Neural cell (in vitro differentiated cells): Measurements from ENCODE around the gene RTL9. TPM values are rescaled to one million over a fixed set of nuclear protein-coding genes. Genes with fewer than 3 reads are reported as not detected.

Experiments used
- H2AFZ ChIP-seq: fragments of 200-600, 300-800 bp; sonication (generic), shearing (Covaris generic); 2 replicates; pipeline ENCODE4 v1.6.0; 2014; ENCODE audit warnings: low read depth, mild to moderate bottlenecking, antibody characterized with exemption, low read length, moderate library complexity
- H3F3A ChIP-seq: fragments of 200-600 bp; shearing (Covaris generic); 2 replicates; pipeline ENCODE4 v1.6.1; 2016; ENCODE audit warnings: mild to moderate bottlenecking, moderate library complexity, mixed read lengths, antibody characterized with exemption, low read length; ENCODE audit not compliant: insufficient read depth, poor library complexity, severe bottlenecking
- H3K27ac ChIP-seq: fragments of 200-600, 300-800 bp; sonication (generic), shearing (Covaris generic); 2 replicates; pipeline ENCODE4 v1.5.1; 2014; ENCODE audit warnings: mild to moderate bottlenecking, low read length, moderate library complexity
- H3K27me3 ChIP-seq: fragments of 300-800, 200-600 bp; sonication (generic), shearing (Covaris generic); 2 replicates; pipeline ENCODE4 v1.6.0; 2014; ENCODE audit warnings: mild to moderate bottlenecking, low read depth, low read length, moderate library complexity; ENCODE audit not compliant: insufficient read depth
- H3K36me3 ChIP-seq: fragments of 300-800, 200-600 bp; sonication (generic), shearing (Covaris generic); 2 replicates; pipeline ENCODE4 v1.5.1; 2014; ENCODE audit warnings: mild to moderate bottlenecking, antibody characterized with exemption, low read length, moderate library complexity; ENCODE audit not compliant: insufficient read depth
- H3K4me2 ChIP-seq: fragments of 300-800, 200-600 bp; sonication (generic), shearing (Covaris generic); 2 replicates; pipeline ENCODE4 v1.6.0; 2014; ENCODE audit warnings: mild to moderate bottlenecking, low read length
- H3K4me3 ChIP-seq: fragments of 300-800, 200-600 bp; sonication (generic), shearing (Covaris generic); 2 replicates; pipeline ENCODE4 v1.5.1; 2014; ENCODE audit warnings: mild to moderate bottlenecking, low read length, moderate library complexity
- H3K79me2 ChIP-seq: fragments of 200-600 bp; shearing (Covaris generic); replicated peaks from 2 replicates; pipeline ENCODE4 v1.6.0; 2014; ENCODE audit warnings: mild to moderate bottlenecking, low read length, moderate library complexity; ENCODE audit not compliant: insufficient read depth
- H3K9ac ChIP-seq: fragments of 300-800, 200-600 bp; sonication (generic), shearing (Covaris generic); 2 replicates; pipeline ENCODE4 v1.6.1; 2016; ENCODE audit warnings: mild to moderate bottlenecking, low read length, mixed read lengths
- H3K9me2 ChIP-seq: fragments of 200-600 bp; shearing (Covaris generic); 2 replicates; pipeline ENCODE4 v1.6.1; 2016; ENCODE audit warnings: mild to moderate bottlenecking, low read length, mixed read lengths; ENCODE audit not compliant: insufficient read depth
- H3K9me3 ChIP-seq: fragments of 200-600, 300-800 bp; sonication (generic), shearing (Covaris generic); 2 replicates; pipeline ENCODE4 v1.6.1; 2016; ENCODE audit warnings: mild to moderate bottlenecking, mixed run types, low read length, moderate library complexity, mixed read lengths
- H4K20me1 ChIP-seq: fragments of 200-600 bp; shearing (Covaris generic); 2 replicates; pipeline ENCODE4 v1.6.1; 2016; ENCODE audit warnings: mild to moderate bottlenecking, mixed run types; ENCODE audit not compliant: insufficient read depth
- EP300 ChIP-seq: fragments of 450-650 bp; conservative IDR thresholded peaks from 2 replicates; pipeline ENCODE4 v1.6.1; 2014; ENCODE audit warnings: antibody characterized with exemption, mild to moderate bottlenecking, moderate library complexity; ENCODE audit not compliant: poor library complexity, severe bottlenecking
- EZH2 ChIP-seq: fragments of 200-600, 300-800 bp; shearing (Covaris generic), sonication (generic); IDR thresholded peaks from 2 replicates; pipeline ENCODE4 v1.6.1; 2014; ENCODE audit warnings: antibody characterized with exemption, low read length, borderline replicate concordance, mild to moderate bottlenecking; ENCODE audit not compliant: insufficient read depth, poor library complexity, severe bottlenecking
- MXI1 ChIP-seq: fragments of 450-650 bp; conservative IDR thresholded peaks from 2 replicates; pipeline ENCODE4 v1.6.1; 2014; ENCODE audit warnings: antibody characterized with exemption, mild to moderate bottlenecking; ENCODE audit not compliant: poor library complexity, severe bottlenecking
- POLR2AphosphoS5 ChIP-seq: IDR thresholded peaks from 2 replicates; pipeline ENCODE4 v1.6.1; 2012
- RAD21 ChIP-seq: fragments of 450-650 bp; conservative IDR thresholded peaks from 2 replicates; pipeline ENCODE4 v1.6.1; 2014; ENCODE audit warnings: antibody characterized with exemption, mild to moderate bottlenecking, moderate library complexity
- SMC3 ChIP-seq: fragments of 450-650 bp; conservative IDR thresholded peaks from 2 replicates; pipeline ENCODE4 v1.6.1; 2014; ENCODE audit warnings: antibody characterized with exemption, mild to moderate bottlenecking, moderate library complexity; ENCODE audit not compliant: poor library complexity
- TAF1 ChIP-seq: IDR thresholded peaks from 2 replicates; pipeline ENCODE4 v1.6.1; 2012; ENCODE audit warnings: low read depth
- polyA plus RNA-seq: library from polyadenylated mRNA; depleted of rRNA; stranded (reverse); fragments of >200 nt; gene quantifications from 2 replicates; pipeline ENCODE4 v1.2.3, GENCODE V29; 2014
- TF ChIP-seq, protein P1 (sequence below): fragments of 450-650 bp; IDR thresholded peaks from 2 replicates; pipeline ENCODE4 v1.5.1; 2014; ENCODE audit warnings: antibody characterized with exemption, mild to moderate bottlenecking, moderate library complexity; ENCODE audit not compliant: poor library complexity, severe bottlenecking
- TF ChIP-seq, protein P2 (sequence below): IDR thresholded peaks from 2 replicates; pipeline ENCODE4 v1.6.1; 2012; ENCODE audit warnings: borderline replicate concordance

Gene RTL9
- polyA plus RNA-seq, 1 donor from 2014 or later = 0.58 TPM

DNA sequence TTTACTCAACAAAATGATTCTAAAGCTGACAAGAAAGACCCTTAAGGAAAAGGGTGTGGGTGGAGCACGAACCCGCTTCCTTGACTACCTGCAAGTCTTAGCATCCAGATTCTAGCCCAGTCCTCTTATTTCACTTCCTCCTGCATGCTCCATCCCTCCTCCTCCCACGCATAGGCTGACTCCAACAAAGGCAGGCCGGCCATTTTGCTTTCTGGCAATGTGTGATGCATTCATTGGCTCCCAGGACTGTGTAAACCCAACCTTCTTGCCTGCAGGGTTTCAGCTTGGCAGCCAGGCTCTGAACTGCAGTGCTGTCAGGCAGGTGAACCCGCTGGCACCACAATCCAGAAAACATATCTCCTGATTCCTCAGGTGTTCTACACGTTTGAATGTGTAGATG lies 39.3 kb downstream of the RTL9 start:
- Histone ChIP-seq H3F3A (no peaks in the 10 kb centered on the region), H3K27ac (no peak overlapping the region), H3K27me3 (no peaks in the 10 kb centered on the region), H3K4me2 (no peak overlapping the region), H4K20me1 (no peaks in the 10 kb centered on the region), H3K9me3 (no peaks in the 10 kb centered on the region), H3K79me2 (no peaks in the 10 kb centered on the region), H2AFZ (no peak overlapping the region), H3K4me3 (no peak overlapping the region), H3K9me2 (no peaks in the 10 kb centered on the region), H3K36me3 (no peaks in the 10 kb centered on the region), H3K9ac (no peak overlapping the region)
- no peak for TF ChIP-seq POLR2AphosphoS5
- TF ChIP-seq TAF1 = no peak
- no peak for TF ChIP-seq SMC3

DNA sequence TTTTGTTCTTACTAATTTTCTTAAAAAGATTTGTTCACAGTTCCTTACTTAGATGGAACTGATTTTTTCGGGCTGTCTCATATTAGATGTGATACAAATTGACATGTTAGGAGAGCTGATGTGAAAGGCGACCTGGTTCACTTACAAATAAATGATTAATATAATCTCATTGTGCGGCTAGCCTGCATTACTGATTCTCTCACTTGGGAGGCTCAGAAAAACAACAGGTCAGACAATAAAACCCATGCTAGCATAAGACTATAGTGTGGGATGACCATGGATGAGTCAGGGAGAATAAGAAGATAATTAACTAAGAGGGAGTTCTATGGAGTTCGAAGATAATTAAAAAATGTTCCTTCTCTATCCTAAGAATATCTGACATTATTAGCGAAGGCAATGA lies 40.8 kb downstream of the RTL9 start:
- H3K36me3 ChIP-seq = no peaks in the 10 kb centered on the region
- H3K79me2 ChIP-seq = no peaks in the 10 kb centered on the region
- no peak for TF ChIP-seq EP300
- TF ChIP-seq SMC3 = no peak
- TF ChIP-seq POLR2AphosphoS5 = no peak
- no peak for TF ChIP-seq EZH2
- TF ChIP-seq MXI1 = no peak
- TF ChIP-seq, protein P1, sequence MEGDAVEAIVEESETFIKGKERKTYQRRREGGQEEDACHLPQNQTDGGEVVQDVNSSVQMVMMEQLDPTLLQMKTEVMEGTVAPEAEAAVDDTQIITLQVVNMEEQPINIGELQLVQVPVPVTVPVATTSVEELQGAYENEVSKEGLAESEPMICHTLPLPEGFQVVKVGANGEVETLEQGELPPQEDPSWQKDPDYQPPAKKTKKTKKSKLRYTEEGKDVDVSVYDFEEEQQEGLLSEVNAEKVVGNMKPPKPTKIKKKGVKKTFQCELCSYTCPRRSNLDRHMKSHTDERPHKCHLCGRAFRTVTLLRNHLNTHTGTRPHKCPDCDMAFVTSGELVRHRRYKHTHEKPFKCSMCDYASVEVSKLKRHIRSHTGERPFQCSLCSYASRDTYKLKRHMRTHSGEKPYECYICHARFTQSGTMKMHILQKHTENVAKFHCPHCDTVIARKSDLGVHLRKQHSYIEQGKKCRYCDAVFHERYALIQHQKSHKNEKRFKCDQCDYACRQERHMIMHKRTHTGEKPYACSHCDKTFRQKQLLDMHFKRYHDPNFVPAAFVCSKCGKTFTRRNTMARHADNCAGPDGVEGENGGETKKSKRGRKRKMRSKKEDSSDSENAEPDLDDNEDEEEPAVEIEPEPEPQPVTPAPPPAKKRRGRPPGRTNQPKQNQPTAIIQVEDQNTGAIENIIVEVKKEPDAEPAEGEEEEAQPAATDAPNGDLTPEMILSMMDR = no peak
- no peak for TF ChIP-seq TAF1
- TF ChIP-seq, protein P2, sequence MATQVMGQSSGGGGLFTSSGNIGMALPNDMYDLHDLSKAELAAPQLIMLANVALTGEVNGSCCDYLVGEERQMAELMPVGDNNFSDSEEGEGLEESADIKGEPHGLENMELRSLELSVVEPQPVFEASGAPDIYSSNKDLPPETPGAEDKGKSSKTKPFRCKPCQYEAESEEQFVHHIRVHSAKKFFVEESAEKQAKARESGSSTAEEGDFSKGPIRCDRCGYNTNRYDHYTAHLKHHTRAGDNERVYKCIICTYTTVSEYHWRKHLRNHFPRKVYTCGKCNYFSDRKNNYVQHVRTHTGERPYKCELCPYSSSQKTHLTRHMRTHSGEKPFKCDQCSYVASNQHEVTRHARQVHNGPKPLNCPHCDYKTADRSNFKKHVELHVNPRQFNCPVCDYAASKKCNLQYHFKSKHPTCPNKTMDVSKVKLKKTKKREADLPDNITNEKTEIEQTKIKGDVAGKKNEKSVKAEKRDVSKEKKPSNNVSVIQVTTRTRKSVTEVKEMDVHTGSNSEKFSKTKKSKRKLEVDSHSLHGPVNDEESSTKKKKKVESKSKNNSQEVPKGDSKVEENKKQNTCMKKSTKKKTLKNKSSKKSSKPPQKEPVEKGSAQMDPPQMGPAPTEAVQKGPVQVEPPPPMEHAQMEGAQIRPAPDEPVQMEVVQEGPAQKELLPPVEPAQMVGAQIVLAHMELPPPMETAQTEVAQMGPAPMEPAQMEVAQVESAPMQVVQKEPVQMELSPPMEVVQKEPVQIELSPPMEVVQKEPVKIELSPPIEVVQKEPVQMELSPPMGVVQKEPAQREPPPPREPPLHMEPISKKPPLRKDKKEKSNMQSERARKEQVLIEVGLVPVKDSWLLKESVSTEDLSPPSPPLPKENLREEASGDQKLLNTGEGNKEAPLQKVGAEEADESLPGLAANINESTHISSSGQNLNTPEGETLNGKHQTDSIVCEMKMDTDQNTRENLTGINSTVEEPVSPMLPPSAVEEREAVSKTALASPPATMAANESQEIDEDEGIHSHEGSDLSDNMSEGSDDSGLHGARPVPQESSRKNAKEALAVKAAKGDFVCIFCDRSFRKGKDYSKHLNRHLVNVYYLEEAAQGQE = no peak
- TF ChIP-seq RAD21 = no peak

DNA sequence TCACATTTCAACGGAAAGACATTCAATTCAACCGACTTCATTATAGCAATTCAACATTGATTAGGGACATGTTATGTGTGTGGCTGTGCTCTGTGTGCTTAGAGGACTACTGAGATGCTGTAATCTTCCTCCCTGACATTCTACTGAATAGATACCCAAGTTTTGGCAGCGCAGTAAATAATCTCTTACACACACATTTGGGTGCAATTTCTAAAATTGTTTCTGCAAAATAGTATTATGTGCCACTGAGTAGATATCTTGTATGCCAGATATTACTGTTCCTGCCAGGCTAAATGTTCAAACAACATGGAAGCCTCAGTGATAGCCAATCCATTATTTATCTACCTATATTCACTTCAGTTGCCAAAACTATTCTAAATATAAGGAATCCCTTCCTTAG lies 41.3 kb downstream of the RTL9 start:
- Histone ChIP-seq H3K36me3 (no peaks in the 10 kb centered on the region), H3K9ac (no peak overlapping the region)
- no peak for TF ChIP-seq POLR2AphosphoS5
- TF ChIP-seq EZH2 = no peak
- TF ChIP-seq SMC3 = no peak
- TF ChIP-seq, protein P1 = no peak
- no peak for TF ChIP-seq TAF1
- no peak for TF ChIP-seq RAD21

More for the DNA sequence above, 40.8 kb downstream of the RTL9 start:
- Histone ChIP-seq H3K9me2 (no peaks in the 10 kb centered on the region), H2AFZ (no peak overlapping the region), H3F3A (no peaks in the 10 kb centered on the region), H3K4me2 (no peak overlapping the region), H3K27me3 (no peaks in the 10 kb centered on the region), H3K27ac (no peak overlapping the region), H3K9me3 (no peaks in the 10 kb centered on the region), H3K4me3 (no peak overlapping the region), H3K9ac (no peak overlapping the region), H4K20me1 (no peaks in the 10 kb centered on the region)

More for the DNA sequence above, 41.3 kb downstream of the RTL9 start:
- no peaks in the 10 kb centered on the region for H3K27me3 ChIP-seq
- H3K9me3 ChIP-seq = no peaks in the 10 kb centered on the region
- no peaks in the 10 kb centered on the region for H3K9me2 ChIP-seq
- H3K4me3 ChIP-seq = no peak overlapping the region
- no peak overlapping the region for H3K27ac ChIP-seq
- no peak overlapping the region for H3K4me2 ChIP-seq
- H3K79me2 ChIP-seq = no peaks in the 10 kb centered on the region
- no peaks in the 10 kb centered on the region for H3F3A ChIP-seq
- H4K20me1 ChIP-seq = no peaks in the 10 kb centered on the region
- H2AFZ ChIP-seq = no peak overlapping the region
